ENCODE results near the gene CASKIN1.

The CASKIN1 gene

GRCh38 chr16:2242598-2242997 lies 46.2 kb upstream of the CASKIN1 start:
- TF ChIP-seq SIN3A (IDR thresholded peaks at IDR 0.05; ENCODE audit: borderline replicate concordance, insufficient read depth, low read length) = no peak

- no peak for TF ChIP-seq SIN3A (IDR thresholded peaks at IDR 0.05; ENCODE audit: borderline replicate concordance, insufficient read depth, low read length)
- TF ChIP-seq REST (IDR thresholded peaks at IDR 0.05; ENCODE audit: insufficient read depth in 1 of 2, low read depth in 2 of 2, low read length in 2 of 2) = no peak
These were observed 42.7 kb upstream of the CASKIN1 start for GRCh38 chr16:2238838-2239675.

- TF ChIP-seq POLR2AphosphoS5 (IDR thresholded peaks at IDR 0.05; ENCODE audit: low read depth, low read length) (peak; percentile 3; the same call in 1 of the 2 replicates), SIN3A (IDR thresholded peaks at IDR 0.05; ENCODE audit: borderline replicate concordance, insufficient read depth, low read length) (no peak)
These were observed 41.9 kb upstream of the CASKIN1 start for GRCh38 chr16:2238150-2238837.

GRCh38 chr16:2237493-2238149 lies 41.2 kb upstream of the CASKIN1 start:
- 0 out of 2 replicates have a peak, but pooled peaks have one; percentile 8 for TF ChIP-seq POLR2AphosphoS5 (IDR thresholded peaks at IDR 0.05; ENCODE audit: low read depth, low read length)
- TF ChIP-seq SIN3A (IDR thresholded peaks at IDR 0.05; ENCODE audit: borderline replicate concordance, insufficient read depth, low read length) = no peak
- no peak for TF ChIP-seq REST (IDR thresholded peaks at IDR 0.05; ENCODE audit: insufficient read depth in 1 of 2, low read depth in 2 of 2, low read length in 2 of 2)
- no peak for TF ChIP-seq TAF1 (IDR thresholded peaks at IDR 0.05; ENCODE audit: borderline replicate concordance, insufficient read depth, low read length)

- TF ChIP-seq TAF1 (IDR thresholded peaks at IDR 0.05; ENCODE audit: borderline replicate concordance, insufficient read depth, low read length) (no peak), FOXP2 (optimal IDR thresholded peaks at IDR 0.05; ENCODE audit: borderline replicate concordance, extremely low read depth, extremely low read length, insufficient read depth) (no peak), REST (IDR thresholded peaks at IDR 0.05; ENCODE audit: insufficient read depth in 1 of 2, low read depth in 2 of 2, low read length in 2 of 2) (no peak), POLR2AphosphoS5 (IDR thresholded peaks at IDR 0.05; ENCODE audit: low read depth, low read length) (no peak), SIN3A (IDR thresholded peaks at IDR 0.05; ENCODE audit: borderline replicate concordance, insufficient read depth, low read length) (no peak)
These were observed 40.7 kb upstream of the CASKIN1 start for GRCh38 chr16:2237102-2237482.

All from PFSK-1 (cell line).